Bone marrow (tissue), 2 donors: ENCODE data around the gene DACT3.
A peak's percentile ranks its signal among the peaks of the same experiment; 100 is the strongest.

Experiments used
- DNase-seq, 2 donors: peaks; one replicate each; lab custom pipeline; 2025; lab: John Stamatoyannopoulos, UW

DACT3 gene, protein sequence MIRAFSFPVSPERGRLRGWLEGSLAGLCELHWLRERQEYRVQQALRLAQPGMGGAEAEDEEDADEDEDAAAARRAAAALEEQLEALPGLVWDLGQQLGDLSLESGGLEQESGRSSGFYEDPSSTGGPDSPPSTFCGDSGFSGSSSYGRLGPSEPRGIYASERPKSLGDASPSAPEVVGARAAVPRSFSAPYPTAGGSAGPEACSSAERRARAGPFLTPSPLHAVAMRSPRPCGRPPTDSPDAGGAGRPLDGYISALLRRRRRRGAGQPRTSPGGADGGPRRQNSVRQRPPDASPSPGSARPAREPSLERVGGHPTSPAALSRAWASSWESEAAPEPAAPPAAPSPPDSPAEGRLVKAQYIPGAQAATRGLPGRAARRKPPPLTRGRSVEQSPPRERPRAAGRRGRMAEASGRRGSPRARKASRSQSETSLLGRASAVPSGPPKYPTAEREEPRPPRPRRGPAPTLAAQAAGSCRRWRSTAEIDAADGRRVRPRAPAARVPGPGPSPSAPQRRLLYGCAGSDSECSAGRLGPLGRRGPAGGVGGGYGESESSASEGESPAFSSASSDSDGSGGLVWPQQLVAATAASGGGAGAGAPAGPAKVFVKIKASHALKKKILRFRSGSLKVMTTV

DNA sequence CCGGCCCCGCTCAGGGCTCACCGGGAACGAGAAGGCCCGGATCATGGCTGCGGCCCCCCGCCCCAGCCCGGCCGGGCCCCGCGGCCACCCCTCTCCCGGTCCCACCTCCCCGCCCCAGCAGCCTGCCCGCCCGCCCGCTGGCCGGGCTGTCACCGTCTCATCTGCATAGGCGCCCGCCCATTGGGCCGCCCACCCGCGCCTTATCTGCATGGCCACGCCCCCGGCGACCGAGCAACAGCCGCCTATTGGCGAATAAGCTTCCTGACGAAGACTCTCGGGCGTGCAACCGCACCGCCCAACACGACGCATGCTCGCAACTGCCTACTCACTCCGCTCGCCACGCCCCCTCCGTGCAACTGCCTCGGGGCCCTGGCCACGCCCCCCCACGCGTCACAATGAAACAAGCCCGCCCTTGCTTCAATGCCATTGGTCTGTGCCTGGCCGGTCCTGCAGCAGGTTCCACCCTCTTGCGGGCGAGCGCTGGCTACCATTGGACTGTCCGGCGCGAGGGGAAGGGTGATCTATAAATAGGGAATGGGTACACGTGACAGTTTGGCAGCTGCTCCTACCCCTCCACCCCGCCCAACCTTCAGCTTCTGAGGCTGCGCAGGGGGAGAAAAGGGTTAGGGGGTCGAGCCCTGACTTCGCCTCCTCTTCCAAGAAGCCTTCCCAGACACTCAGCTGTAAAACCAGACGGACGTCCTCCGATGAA is at the start of gene DACT3:
Gene DACT3 (minus strand): TSS at position 163 of the 712 bp plus-strand sequence. CDS start 118 bp downstream, at position 45.
- peak; percentile 97 to 99 for DNase-seq

DNA sequence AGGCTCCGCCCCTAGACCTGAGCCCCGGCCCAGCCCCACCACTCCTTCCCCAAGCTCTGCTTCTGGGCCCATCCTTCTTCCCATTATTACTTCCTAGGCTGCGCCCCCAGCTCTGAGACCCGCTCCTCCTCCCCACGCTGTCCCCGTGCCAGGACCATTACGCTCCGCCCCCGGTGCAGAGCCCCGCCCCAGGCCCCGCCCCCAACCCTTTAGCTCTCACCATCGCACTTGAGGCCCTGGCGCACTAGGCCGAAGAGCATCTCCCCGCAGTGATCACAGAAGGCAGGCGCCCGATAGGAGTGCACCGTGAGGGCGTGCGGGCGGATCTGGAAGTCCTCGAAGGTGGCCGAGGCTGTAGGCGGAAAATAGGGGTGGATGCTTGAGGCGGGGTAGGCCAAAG is 49.7 kb upstream of the DACT3 start:
- no peak for DNase-seq

DNA sequence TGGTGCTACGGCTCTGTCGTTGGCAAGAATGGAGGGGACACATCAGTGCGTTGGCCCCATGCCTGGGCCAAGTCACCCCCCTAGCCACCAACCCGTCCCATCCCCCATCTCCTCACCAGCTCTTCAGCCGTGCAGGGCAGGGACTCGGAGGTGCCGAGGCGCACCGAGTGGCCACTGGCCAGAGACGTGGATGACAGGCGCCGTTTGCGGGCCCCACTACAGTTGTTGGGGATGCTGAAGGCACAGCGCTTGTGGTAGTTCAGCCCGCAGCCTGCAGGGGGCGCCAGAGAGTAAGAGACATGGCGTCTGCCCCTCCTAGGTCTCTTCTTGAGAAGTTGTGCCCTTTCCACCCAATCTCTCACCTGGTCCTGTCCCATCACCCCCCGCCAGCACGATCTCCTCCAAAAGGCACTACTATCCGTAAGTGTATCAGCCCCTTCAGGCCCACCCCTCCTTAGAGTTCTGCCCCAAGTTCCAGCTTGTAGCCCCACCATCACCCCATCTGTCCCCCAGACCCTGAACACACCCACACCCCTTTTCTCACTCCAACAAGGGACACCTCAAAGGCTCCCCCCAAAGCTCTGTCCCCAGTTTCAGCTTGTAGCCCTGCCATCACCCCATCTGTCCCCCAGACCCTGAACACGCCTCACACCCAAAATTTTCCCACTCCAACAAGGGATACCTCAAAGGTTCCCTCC is 43.5 kb upstream of the DACT3 start:
- peak; percentile 69 to 72 for DNase-seq

DNA sequence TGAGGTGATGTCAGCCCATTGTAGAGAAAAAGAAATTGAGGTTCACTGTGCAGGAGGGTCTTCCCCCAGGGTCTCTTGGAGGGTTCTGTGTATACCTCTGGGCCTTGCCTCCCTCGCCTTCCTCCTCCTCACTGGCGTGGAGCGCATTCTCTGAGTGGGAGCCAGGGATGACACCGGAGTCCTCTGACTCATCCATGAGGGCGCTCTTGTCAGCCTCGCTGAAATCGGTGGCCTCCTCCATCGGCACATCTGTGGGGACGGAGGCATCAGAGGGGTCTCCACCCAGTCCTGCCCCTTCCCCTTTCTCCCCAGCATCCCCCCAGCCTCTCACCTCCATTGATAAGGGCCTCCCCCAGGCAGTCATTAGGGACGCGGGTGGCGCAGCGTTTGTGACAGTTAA is 39.7 kb upstream of the DACT3 start:
- DNase-seq, result no peak

DNA sequence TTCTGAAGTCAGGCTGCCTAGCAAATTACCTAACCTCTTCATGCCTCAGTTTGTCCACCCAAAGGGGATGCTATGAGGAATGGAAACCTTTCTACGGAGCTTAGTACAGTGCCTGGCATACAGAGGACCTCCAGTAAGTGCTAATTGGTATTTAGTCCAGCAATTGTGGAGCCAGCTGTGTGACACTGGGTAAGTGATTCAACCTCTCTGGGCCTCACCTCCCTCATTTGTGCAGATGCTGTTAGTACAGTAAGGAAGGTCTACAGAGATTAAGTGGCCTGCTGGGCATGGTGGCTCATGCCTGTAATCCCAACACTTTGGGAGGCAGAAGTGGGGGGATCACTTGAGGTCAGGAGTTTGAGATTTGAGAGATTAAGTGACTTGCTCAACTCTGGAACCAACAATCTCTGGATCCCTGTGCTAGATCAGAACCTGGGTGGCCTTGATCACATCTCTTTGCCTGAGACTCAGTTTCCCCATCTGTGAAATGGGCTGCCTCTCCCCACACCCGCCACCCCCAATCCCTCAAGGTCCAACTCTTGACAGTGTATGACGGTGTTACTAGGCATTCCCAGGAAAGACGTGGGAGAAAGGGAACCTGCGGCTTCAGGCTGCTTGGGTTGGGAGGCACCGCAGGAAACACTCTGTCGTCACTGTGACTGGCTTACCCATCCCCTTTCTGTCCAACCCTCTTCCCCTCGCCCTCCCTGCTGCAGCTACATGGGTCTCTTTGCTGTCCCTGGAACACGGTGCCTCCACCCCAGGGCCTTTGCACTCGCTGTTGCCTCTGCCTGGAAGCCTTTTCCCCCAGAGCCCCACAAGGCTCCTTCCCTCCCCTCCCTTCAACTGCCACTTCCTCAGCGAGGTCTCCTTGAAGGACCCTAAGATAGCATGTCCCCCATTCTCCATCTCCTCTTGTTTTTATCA is 37.7 kb upstream of the DACT3 start:
- DNase-seq, result no peak

DNA sequence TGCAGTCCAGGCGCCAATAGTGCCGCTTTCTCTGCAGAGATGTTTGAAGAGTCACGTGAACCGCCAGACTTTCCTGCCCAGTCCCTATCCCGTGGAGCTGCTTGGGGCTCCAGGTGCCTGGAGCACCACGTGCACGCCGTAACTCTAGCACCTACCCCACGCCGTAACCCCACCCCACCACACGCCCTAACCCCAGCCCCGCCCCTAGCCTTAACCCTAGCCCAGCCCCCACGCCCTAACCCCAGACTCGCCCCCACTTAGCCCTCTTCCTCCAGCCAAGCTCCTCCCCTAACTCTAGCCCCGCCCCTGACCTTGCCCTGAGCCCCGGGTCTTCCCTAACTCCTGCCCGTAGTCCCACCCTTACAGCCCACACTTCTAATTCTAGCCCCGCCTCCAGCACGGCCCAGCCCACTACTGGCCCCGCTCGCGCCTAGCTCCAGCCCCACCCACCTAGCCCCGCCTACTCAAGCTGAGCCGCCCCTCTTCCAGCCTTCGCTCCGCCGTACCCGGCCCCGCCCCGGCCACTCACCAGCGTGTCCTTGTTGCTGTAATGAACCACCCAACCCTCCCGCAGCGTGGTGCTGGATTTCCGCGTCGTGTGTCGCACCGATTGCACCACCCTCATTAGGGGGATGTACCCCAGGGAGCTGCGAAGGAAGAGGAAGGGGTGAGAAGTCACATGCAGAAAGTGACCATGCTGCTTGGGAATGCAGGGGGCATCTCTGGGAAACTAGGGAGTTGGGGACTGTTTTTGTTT is 36.4 kb upstream of the DACT3 start:
- no peak for DNase-seq

DNA sequence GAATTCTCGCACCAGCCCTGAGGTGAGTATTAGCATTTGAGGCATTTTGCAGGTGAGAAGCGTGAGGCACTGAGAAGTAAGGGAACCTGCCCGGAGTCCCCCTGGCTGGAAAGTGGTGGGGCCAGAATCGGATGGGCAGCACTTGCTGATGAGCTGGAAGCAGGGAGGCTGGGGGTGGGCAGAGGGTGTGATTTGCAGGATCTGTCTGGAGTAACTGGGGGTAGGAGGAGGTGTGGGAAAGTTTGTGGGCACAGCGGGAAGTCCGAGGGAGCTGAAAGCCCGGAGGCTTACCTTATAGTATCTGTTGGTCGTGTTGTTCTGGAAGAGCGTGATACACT is 35.9 kb upstream of the DACT3 start:
- DNase-seq, result no peak

DNA sequence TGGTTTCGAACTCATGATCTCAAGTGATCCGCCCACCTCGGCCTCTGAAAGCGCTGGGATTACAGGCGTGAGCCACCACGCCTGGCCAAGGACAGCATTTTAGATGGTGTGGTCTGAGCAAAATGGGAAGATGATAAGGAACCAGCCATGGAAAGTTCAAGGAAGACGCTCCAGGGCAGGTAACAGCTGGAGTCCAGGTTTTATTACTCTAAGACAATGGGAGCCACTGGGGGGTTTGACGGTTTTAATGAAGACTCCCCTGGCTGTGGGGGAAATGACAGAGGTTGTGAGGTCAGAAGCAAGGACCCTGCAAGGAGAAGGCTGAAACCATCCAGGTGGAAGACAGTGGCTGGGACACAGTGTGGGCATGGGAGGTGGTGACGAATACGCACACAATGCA is 35.1 kb upstream of the DACT3 start:
- DNase-seq, result no peak

DNA sequence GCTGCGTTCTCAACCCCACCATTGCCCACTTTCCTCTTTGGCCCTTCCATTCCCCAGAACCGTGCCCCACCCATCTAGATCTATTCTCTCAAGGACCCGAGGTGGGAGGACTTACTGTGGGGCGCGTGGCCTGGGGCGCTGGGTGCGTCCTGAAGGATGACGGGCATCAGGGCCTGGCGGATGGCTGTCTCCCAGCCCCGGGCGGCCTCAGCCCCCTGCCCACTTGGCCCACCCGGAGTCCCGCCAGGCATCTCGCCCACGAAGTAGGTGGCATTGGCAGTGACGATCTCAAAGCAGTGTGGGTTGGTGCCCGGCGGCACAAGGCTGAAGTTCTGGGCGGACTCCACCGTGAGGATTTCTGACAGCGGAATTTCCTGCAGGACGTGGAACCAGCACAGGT is 32.8 kb upstream of the DACT3 start:
- DNase-seq, result no peak

DNA sequence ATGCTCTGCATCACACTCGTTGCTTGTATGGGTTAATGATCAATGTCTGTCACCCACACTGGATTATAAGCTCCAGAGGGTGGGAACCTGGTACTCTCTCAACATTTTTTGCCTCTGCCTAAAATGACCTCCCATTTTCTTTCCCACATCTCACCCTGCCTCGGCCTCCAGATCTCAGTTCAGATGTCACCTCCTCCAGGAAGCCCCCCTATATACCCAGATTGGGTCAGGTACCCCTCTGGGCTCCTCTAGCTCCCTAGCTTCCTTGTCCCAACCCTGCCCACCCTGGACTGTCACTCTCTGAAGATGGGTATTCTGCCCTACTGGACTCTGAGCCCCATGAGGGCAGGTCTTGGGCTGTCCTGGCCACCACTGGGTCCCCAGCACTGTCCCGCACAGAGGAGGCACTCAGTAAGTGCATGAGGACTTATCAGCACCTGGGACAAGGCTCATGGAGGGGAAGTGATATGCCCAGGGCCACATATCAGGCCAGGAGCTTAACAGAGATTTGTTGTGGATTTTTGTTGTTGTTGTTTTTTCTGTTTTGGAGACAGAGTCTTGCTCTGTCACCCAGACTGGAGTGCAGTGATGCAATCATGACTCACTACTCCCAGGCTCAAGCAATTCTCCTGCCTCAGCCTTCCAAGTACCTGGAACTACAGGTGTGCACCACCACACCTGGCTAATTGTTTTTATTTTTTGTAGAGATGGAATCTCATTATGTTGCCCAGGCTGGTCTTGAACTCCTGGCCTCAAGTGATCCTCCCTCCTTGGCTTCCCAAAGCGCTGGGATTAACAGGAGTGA is 32.1 kb upstream of the DACT3 start:
- no peak for DNase-seq

DNA sequence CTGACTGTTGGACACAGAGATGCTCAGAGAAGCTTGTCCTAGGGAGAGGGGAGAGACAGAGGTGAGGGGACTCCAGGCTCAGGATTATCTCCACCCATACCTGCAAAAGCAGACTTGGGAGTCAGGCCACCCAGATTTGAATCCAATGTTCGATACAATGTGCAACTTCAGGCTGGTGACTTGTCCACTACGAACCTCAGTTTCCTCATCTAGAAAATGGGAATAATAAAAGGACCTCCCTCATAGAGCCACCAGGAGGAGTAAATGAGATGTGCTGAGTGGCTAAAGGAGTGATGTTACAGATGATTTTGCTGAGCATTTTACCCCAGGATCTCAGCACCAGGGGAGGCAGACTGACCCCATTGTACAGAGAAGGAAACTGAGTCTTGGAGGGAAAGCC is 31.0 kb upstream of the DACT3 start:
- DNase-seq, result no peak

DNA sequence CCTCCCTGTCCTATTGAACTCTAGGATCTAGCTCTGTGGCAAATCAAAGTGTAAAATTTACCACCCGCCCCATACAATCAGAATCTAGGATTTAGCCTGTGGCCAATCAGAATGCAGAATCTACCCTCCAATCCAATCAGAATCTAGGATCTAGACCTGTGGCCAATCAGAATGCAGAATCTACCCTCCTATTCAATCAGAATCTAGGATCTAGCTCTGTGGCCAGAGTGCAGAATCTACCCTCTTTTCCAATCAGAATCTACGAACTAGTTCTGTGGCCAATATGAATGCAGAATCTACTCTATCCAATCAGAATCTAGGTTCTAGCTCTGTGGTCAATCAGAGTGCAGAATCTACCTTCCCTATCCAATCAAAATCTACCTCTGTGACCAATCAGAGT is 30.1 kb upstream of the DACT3 start:
- DNase-seq, result no peak

DNA sequence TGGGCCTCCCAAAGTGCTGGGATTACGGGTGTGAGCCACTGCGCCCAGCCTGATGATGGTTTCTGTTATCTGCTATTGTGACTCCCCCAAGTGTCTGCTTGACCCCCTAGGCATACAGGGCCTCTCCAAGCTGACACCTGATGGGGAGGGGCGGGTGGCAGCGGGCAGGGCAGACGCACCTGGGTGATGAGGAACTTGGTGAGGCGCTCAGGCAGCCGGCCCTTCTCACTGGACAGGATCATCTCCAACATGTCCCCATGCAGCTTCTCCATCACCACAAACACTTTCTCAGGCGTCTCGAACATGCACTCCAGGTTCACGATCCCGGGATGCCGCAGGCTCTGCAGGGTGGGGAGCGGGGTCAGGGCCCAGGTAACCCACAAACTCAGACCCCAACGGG is 28.4 kb upstream of the DACT3 start:
- DNase-seq, result no peak

DNA sequence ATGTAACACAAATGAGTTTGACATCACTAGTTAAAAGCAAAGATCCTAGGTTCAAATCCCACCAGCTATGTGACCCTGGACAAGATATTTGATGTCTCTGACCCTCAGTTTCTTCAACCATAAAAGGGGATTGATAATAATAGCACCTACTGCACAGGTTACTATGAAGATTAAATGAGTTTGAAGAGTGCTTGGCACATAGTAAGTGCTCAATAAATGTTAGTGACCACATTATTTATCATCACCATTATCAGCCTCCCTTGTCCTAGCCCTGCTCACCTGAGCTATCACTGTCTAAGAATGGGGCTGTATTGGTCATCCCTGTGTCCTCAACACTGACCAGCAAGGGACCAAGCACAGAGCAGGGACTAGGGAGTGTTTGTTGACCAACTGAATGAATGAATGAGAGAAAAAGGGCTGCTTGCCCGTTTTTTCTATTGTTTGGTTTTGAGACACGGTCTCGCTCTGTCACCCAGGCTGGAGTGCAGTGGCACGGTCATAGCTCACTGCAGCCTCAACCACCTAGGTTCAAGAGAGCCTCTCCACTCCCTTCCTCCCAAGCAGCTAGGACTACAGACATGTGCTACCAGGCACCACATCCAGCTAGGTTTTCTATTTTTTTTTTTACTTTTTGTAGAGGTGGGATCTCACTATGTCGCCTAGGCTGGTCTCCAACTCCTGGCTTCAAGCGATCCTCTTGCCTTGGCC is 26.6 kb upstream of the DACT3 start:
- DNase-seq, result no peak

DNA sequence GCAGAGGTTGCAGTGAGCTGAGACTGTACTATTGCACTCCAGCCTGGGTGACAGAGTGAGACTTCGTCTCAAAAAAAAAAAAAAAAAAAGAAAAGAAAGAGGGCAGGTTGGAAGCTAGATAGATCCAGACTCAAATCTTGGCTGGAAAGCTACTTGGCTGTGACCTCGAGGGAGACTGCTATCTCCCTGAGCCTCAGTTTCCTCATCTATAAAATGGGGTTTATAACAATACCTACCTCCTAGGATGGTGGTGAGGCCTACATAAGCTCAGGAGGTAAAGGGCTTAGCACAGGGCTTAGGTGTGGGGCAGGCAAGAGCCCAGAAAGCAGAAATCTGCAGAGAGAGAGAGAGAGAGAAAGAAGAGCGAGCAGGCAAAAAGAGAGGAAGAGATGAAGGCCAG is 24.2 kb upstream of the DACT3 start:
- DNase-seq, result no peak

DNA sequence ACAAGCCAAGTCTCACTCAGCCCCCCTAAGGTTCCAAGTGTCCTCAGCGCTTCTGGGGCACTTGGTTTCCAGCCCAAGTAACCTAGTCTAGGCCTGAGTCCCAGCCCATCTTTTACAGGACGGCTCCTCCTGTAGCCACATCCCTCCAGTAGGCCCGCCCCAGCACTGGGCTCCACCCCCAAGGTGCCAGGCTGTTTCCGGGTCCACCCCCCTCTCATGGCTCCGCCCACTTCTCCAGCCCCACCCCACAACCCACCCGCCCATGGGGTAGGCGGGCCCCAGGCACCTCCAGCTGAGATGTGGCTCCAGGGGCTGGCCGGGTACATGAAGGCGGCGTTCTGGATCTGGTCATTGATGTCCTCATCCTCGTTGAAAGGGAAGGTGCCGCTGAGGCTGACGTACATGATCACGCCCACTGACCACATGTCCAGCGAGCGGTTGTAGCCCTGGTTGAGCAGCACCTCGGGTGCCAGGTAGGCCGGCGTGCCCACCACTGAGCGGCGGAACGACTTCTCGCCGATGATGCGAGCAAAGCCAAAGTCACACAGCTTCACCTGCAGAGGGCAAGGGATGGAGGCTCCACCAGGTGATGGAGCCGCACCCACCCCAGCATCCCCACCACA is 17.2 kb upstream of the DACT3 start:
- DNase-seq, result no peak

DNA sequence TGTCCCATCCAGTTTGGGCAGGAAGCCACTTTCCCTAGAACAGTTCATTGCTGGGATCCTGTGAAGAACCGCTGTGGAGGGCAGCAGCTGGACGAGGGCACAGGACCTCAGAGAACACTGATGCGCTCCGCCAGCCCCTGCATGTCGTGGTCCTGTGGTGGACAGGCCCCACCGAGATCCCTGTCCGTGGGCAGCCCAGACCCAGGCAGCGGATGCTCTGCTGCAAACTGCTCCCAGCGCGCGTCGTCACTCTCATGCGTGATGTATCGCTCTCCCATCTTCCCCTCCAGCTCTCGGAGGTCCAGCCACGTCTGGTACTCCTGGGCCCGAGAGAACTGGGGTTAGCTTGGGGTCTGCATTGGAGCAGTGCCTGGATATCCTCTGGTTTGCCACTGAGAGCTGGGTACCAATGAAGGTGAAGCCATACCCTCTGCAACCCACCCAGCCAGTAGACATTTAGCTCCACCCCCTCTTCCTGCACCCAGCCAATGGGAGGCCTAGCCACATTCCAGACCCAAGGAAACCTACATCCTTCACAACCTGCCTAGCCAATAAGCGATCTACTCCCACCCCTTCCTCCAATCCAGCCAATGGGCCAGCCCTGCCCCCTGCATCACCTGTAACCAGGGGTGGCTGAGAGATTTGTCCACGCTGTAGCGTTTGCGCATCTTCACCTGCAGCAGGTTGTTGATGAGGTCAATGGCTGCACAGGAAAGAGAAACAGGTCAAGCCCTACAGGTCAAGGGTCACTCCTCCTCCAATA is 13.6 kb upstream of the DACT3 start:
- no peak for DNase-seq

DNA sequence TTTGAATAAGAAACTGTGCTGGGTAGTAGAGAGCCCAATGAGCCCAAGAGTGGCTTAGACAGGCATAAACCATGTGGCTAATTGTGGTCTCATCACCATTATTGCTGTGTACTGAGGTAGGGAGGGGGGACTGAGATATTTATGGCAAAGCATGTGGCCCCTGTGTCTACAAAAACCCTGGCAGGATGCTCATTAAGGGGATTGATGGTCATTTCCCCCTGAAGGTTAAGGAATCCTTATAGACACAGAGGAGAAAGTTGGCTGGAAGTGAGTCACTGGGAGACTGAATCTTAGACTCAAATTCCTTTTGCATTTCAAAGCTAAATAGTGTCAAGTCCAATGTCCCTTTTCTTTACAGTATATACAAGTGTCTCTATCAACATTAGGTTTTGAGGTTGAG is 9.8 kb upstream of the DACT3 start:
- DNase-seq, result no peak
